HG03457 (cell line): ENCODE results near the gene EEF1A2.

ENCODE experiments used
- ATAC-seq: cut with Tn5 transposase; IDR thresholded peaks from one replicate; pipeline ENCODE4 v1.9.1; 2021; ENCODE audit warnings: moderate number of reproducible peaks; ENCODE audit not compliant: unreplicated experiment

EEF1A2 gene

GRCh38 chr20:63456429-63457284, 42.2 kb downstream of the EEF1A2 start:
- ATAC-seq, result no peak

GRCh38 chr20:63455568-63455859, 43.4 kb downstream of the EEF1A2 start:
- ATAC-seq, result no peak

- ATAC-seq, result no peak
Observed at GRCh38 chr20:63454731-63455567, 43.9 kb downstream of the EEF1A2 start.

GRCh38 chr20:63452821-63453523, 45.9 kb downstream of the EEF1A2 start:
- no peak for ATAC-seq

GRCh38 chr20:63452341-63452740, 46.5 kb downstream of the EEF1A2 start:
- no peak for ATAC-seq

GRCh38 chr20:63451821-63452220, 47.1 kb downstream of the EEF1A2 start:
- ATAC-seq, result no peak

- no peak for ATAC-seq
Observed at GRCh38 chr20:63449796-63450730, 48.8 kb downstream of the EEF1A2 start.

- no peak for ATAC-seq
Observed at GRCh38 chr20:63449025-63449424, 49.9 kb downstream of the EEF1A2 start.

- no peak for ATAC-seq
Observed at GRCh38 chr20:63448031-63448430, 50.9 kb downstream of the EEF1A2 start.

- no peak for ATAC-seq
Observed at GRCh38 chr20:63447320-63447719, 51.6 kb downstream of the EEF1A2 start.

GRCh38 chr20:63446216-63447024, 52.5 kb downstream of the EEF1A2 start:
- ATAC-seq, result no peak

- ATAC-seq, result no peak
Observed at GRCh38 chr20:63445075-63445734, 53.7 kb downstream of the EEF1A2 start.

- no peak for ATAC-seq
Observed at GRCh38 chr20:63444548-63444947, 54.3 kb downstream of the EEF1A2 start.

GRCh38 chr20:63443606-63444395, 55.1 kb downstream of the EEF1A2 start:
- no peak for ATAC-seq

GRCh38 chr20:63442100-63442493, 56.8 kb downstream of the EEF1A2 start:
- ATAC-seq, result no peak

GRCh38 chr20:63441136-63442099, 57.5 kb downstream of the EEF1A2 start:
- ATAC-seq, result no peak

- no peak for ATAC-seq
Observed at GRCh38 chr20:63440366-63440955, 58.4 kb downstream of the EEF1A2 start.
